Brain microvascular endothelial cell (primary cell): ENCODE results near the gene CBLC.
A peak's percentile ranks its signal among the peaks of the same experiment; 100 is the strongest.
"Not testable (repeated sequence)": the region's sequence is repeated elsewhere in the genome, so short reads cannot be mapped to it uniquely, and the experiment has no call there.

Experiments
- DNase-seq: peaks from one replicate; pipeline ENCODE4 v3.0.0-alpha.2; 2020
- H3K27ac ChIP-seq: fragments of 250-450 bp; sonication (Bioruptor Pico); 2 replicates; pipeline ENCODE4 v1.5.1; 2020; ENCODE audit warnings: mild to moderate bottlenecking, moderate library complexity
- H3K27me3 ChIP-seq: fragments of 250-450 bp; sonication (Bioruptor Pico); replicated peaks from 2 replicates; pipeline ENCODE4 v1.5.1; 2020; ENCODE audit warnings: mild to moderate bottlenecking
- H3K36me3 ChIP-seq: fragments of 250-450 bp; sonication (Bioruptor Pico); replicated peaks from 2 replicates; pipeline ENCODE4 v1.5.1; 2020; ENCODE audit warnings: mild to moderate bottlenecking
- H3K4me3 ChIP-seq: 2 replicates; pipeline ENCODE4 v1.5.1; 2011; ENCODE audit warnings: low read depth, mild to moderate bottlenecking, control low read depth, low read length, moderate library complexity
- CTCF ChIP-seq: IDR thresholded peaks from 2 replicates; pipeline ENCODE4 v1.5.1; 2011; ENCODE audit warnings: low read depth, mild to moderate bottlenecking, moderate library complexity, low read length, control low read depth, inconsistent platforms; ENCODE audit errors: missing control alignments
- in situ Hi-C: cut with HindIII; loops from 2 replicates; pipeline ENCODE4 v1.10.0; 2017; ENCODE audit warnings: low sequenced_read_pairs, low pct_ligation_motif_present

Gene CBLC

GRCh38 chr19:44762038-44762437 is 15.7 kb upstream of the CBLC start:
- in situ Hi-C loops: no loop called here
- no peak for TF ChIP-seq CTCF
- Histone ChIP-seq H3K36me3 (peaks cover 35% of the 10 kb centered on the region), H3K27ac (no peak overlapping the region), H3K4me3 (no peak overlapping the region), H3K27me3 (no peaks in the 10 kb centered on the region)
- no peak for DNase-seq

- Histone ChIP-seq H3K36me3 (peaks cover 11% of the 10 kb centered on the region), H3K4me3 (no peak overlapping the region), H3K27me3 (no peaks in the 10 kb centered on the region), H3K27ac (no peak overlapping the region)
- in situ Hi-C loops: no loop called here
- no peak for DNase-seq
- no peak for TF ChIP-seq CTCF
Measured at GRCh38 chr19:44765033-44765948, 12.4 kb upstream of the CBLC start.

GRCh38 chr19:44765949-44766335 is 11.7 kb upstream of the CBLC start:
- in situ Hi-C loops: no loop called here
- Histone ChIP-seq H3K27ac (no peak overlapping the region), H3K4me3 (no peak overlapping the region), H3K27me3 (no peaks in the 10 kb centered on the region), H3K36me3 (peaks cover 4% of the 10 kb centered on the region)
- DNase-seq: no peak
- no peak for TF ChIP-seq CTCF

GRCh38 chr19:44767295-44768180 is 10.2 kb upstream of the CBLC start:
- Histone ChIP-seq H3K27ac (no peak overlapping the region), H3K4me3 (no peak overlapping the region), H3K27me3 (no peaks in the 10 kb centered on the region), H3K36me3 (no peaks in the 10 kb centered on the region)
- in situ Hi-C loops: no loop called here
- DNase-seq: no peak
- TF ChIP-seq CTCF: no peak

- no peak overlapping the region for H3K27ac ChIP-seq
- in situ Hi-C loops: no loop called here
Measured at GRCh38 chr19:44770550-44771257, 7.0 kb upstream of the CBLC start.

GRCh38 chr19:44772144-44772543 is 5.5 kb upstream of the CBLC start:
- H3K36me3 ChIP-seq, DNase-seq, H3K4me3 ChIP-seq, H3K27ac ChIP-seq, in situ Hi-C loops, H3K27me3 ChIP-seq: not testable (repeated sequence)

More at GRCh38 chr19:44770550-44771257, 7.0 kb upstream of the CBLC start:
- TF ChIP-seq CTCF: peak; percentile 83
- peak; percentile 93 for DNase-seq
- Histone ChIP-seq H3K4me3 (no peak overlapping the region), H3K36me3 (no peaks in the 10 kb centered on the region), H3K27me3 (no peaks in the 10 kb centered on the region)
